Osteocyte (in vitro differentiated cells): ENCODE measurements around the gene PUM2. TPM values are rescaled to one million over a fixed set of nuclear protein-coding genes. Genes with fewer than 3 reads are reported as not detected.
A peak's percentile ranks its signal among the peaks of the same experiment; 100 is the strongest.
"Not testable (repeated sequence)": the region's sequence is repeated elsewhere in the genome, so short reads cannot be mapped to it uniquely, and the experiment has no call there.

ENCODE experiments used
- DNase-seq: peaks from one replicate; pipeline ENCODE4 v3.0.0; 2021; ENCODE audit warnings: mixed read lengths; ENCODE audit not compliant: unreplicated experiment; ENCODE audit errors: extremely low spot score
- H3K27ac Mint-ChIP-seq: one replicate; pipeline ENCODE4 v1.8.0; 2021; ENCODE audit warnings: mild to moderate bottlenecking, mixed read lengths; ENCODE audit not compliant: unreplicated experiment
- H3K27me3 Mint-ChIP-seq: one replicate; pipeline ENCODE4 v1.8.0; 2021; ENCODE audit warnings: mixed read lengths; ENCODE audit not compliant: unreplicated experiment
- H3K36me3 Mint-ChIP-seq: one replicate; pipeline ENCODE4 v1.8.0; 2021; ENCODE audit warnings: mixed read lengths; ENCODE audit not compliant: unreplicated experiment
- H3K4me1 Mint-ChIP-seq: one replicate; pipeline ENCODE4 v1.8.0; 2021; ENCODE audit warnings: mixed read lengths; ENCODE audit not compliant: unreplicated experiment
- H3K4me3 Mint-ChIP-seq: one replicate; pipeline ENCODE4 v1.8.0; 2021; ENCODE audit warnings: mild to moderate bottlenecking, moderate library complexity, mixed read lengths; ENCODE audit not compliant: unreplicated experiment
- H3K9me3 Mint-ChIP-seq: one replicate; pipeline ENCODE4 v1.8.0; 2021; ENCODE audit warnings: mixed read lengths; ENCODE audit not compliant: unreplicated experiment
- CTCF ChIP-seq: fragments of 200-600 bp; sonication (generic); IDR thresholded peaks from 2 replicates; pipeline ENCODE4 v1.5.0; 2021; ENCODE audit warnings: antibody characterized with exemption, mild to moderate bottlenecking, moderate library complexity
- total RNA-seq: library from RNA; stranded (reverse); gene quantifications from 2 replicates; pipeline ENCODE4 v1.2.1, GENCODE V29; 2021

PUM2 gene
- total RNA-seq, 1 donor from 2014 or later, result 82.2 TPM

- no peaks in the 10 kb centered on the region for H3K4me1 Mint-ChIP-seq
- no peak overlapping the region for H3K27ac Mint-ChIP-seq
- peaks cover 9% of the 10 kb centered on the region for H3K9me3 Mint-ChIP-seq
Measured at GRCh38 chr2:20241973-20242726, 108.5 kb downstream of the PUM2 start.

GRCh38 chr2:20240291-20240690, 110.4 kb downstream of the PUM2 start:
- H3K36me3 Mint-ChIP-seq, H3K27ac Mint-ChIP-seq, DNase-seq, H3K4me1 Mint-ChIP-seq, H3K27me3 Mint-ChIP-seq, H3K4me3 Mint-ChIP-seq, H3K9me3 Mint-ChIP-seq: not testable (repeated sequence)

More at GRCh38 chr2:20241973-20242726, 108.5 kb downstream of the PUM2 start:
- TF ChIP-seq CTCF, result peak; percentile 37
- Mint-ChIP-seq H3K27me3 (peaks cover 2% of the 10 kb centered on the region), H3K36me3 (peaks cover 10% of the 10 kb centered on the region), H3K4me3 (no peak overlapping the region)
- DNase-seq, result no peak

GRCh38 chr2:20236496-20236895, 114.1 kb downstream of the PUM2 start:
- no peak for DNase-seq
- no peak for TF ChIP-seq CTCF
- peaks cover 2% of the 10 kb centered on the region for H3K27me3 Mint-ChIP-seq
- H3K4me1 Mint-ChIP-seq, result peaks cover 2% of the 10 kb centered on the region
- H3K9me3 Mint-ChIP-seq, result peaks cover 9% of the 10 kb centered on the region
- H3K27ac Mint-ChIP-seq, result no peak overlapping the region
- no peaks in the 10 kb centered on the region for H3K36me3 Mint-ChIP-seq
- H3K4me3 Mint-ChIP-seq, result no peak overlapping the region

- no peak for TF ChIP-seq CTCF
- Mint-ChIP-seq H3K36me3 (no peaks in the 10 kb centered on the region), H3K4me3 (no peak overlapping the region), H3K27me3 (peaks cover 2% of the 10 kb centered on the region), H3K27ac (no peak overlapping the region), H3K4me1 (peaks cover 3% of the 10 kb centered on the region), H3K9me3 (peaks cover 9% of the 10 kb centered on the region)
- peak; percentile 77 for DNase-seq
Measured at GRCh38 chr2:20235655-20236305, 114.9 kb downstream of the PUM2 start.

GRCh38 chr2:20234597-20234996, 116.0 kb downstream of the PUM2 start:
- not testable (repeated sequence) for H3K36me3 Mint-ChIP-seq, H3K9me3 Mint-ChIP-seq, H3K4me3 Mint-ChIP-seq, H3K4me1 Mint-ChIP-seq, H3K27me3 Mint-ChIP-seq, H3K27ac Mint-ChIP-seq
- DNase-seq, result peak; percentile 30

- Mint-ChIP-seq H3K27ac (no peak overlapping the region), H3K9me3 (peaks cover under 1% of the 10 kb centered on the region), H3K4me1 (peaks cover 3% of the 10 kb centered on the region), H3K4me3 (no peak overlapping the region), H3K27me3 (no peaks in the 10 kb centered on the region), H3K36me3 (no peaks in the 10 kb centered on the region)
- peak; percentile 54 for DNase-seq
- no peak for TF ChIP-seq CTCF
Measured at GRCh38 chr2:20232837-20233207, 117.8 kb downstream of the PUM2 start.
